HAP-1 (cell line): ENCODE results near the gene TXNIP.

Source experiments
- DNase-seq, 2 experiments: peaks; one replicate each; pipeline ENCODE4 v3.0.0-alpha.2; 2016 to 2020; ENCODE audit warnings: low spot score in 2 of 2
- H3K27me3 ChIP-seq: fragments of 250-450 bp; sonication (Bioruptor Pico); 2 replicates; pipeline ENCODE4 v1.5.1; 2020; ENCODE audit warnings: low read depth, mild to moderate bottlenecking, moderate library complexity
- H3K36me3 ChIP-seq: fragments of 250-450 bp; sonication (Bioruptor Pico); replicated peaks from 2 replicates; pipeline ENCODE4 v1.5.1; 2020; ENCODE audit warnings: mild to moderate bottlenecking
- H3K4me1 ChIP-seq: fragments of 250-450 bp; sonication (Bioruptor Pico); 2 replicates; pipeline ENCODE4 v1.5.1; 2020; ENCODE audit warnings: mild to moderate bottlenecking
- H3K4me3 ChIP-seq: fragments of 250-450 bp; sonication (Bioruptor Pico); 2 replicates; pipeline ENCODE4 v1.5.1; 2020; ENCODE audit warnings: mild to moderate bottlenecking, moderate library complexity
- H3K9me3 ChIP-seq: fragments of 250-450 bp; sonication (Bioruptor Pico); 2 replicates; pipeline ENCODE4 v1.5.1; 2020; ENCODE audit warnings: mild to moderate bottlenecking, moderate library complexity
- in situ Hi-C: fragments of 300-500 bp; cut with MboI; formaldehyde crosslinking; loops from 3 replicates; pipeline ENCODE4 v1.14.3; 2020; ENCODE audit warnings: low sequenced_read_pairs, inconsistent platforms, mixed read lengths

Gene TXNIP

GRCh38 chr1:145985129-145985501 lies 11.3 kb downstream of the TXNIP start:
- Histone ChIP-seq H3K9me3 (no peaks in the 10 kb centered on the region), H3K4me1 (peaks cover 2% of the 10 kb centered on the region; the same call in 1 of the 2 replicates), H3K4me3 (no peak overlapping the region), H3K36me3 (no peaks in the 10 kb centered on the region), H3K27me3 (no peaks in the 10 kb centered on the region)
- DNase-seq, result no peak
- in situ Hi-C loops, result no loop called here

GRCh38 chr1:145983960-145984830 lies 12.2 kb downstream of the TXNIP start:
- Histone ChIP-seq H3K27me3 (no peaks in the 10 kb centered on the region), H3K4me1 (peaks cover 9% of the 10 kb centered on the region), H3K4me3 (no peak overlapping the region), H3K36me3 (no peaks in the 10 kb centered on the region), H3K9me3 (no peaks in the 10 kb centered on the region)
- no peak for DNase-seq
- in situ Hi-C loops, result no loop called here

GRCh38 chr1:145983206-145983675 lies 13.1 kb downstream of the TXNIP start:
- no peak for DNase-seq
- Histone ChIP-seq H3K4me3 (no peak overlapping the region), H3K9me3 (no peaks in the 10 kb centered on the region), H3K36me3 (0 out of 2 replicates have a peak, but pooled peaks cover 4% of the 10 kb centered on the region), H3K4me1 (peaks cover 18% of the 10 kb centered on the region), H3K27me3 (no peaks in the 10 kb centered on the region)
- in situ Hi-C loops, result no loop called here

GRCh38 chr1:145982010-145982723 lies 14.2 kb downstream of the TXNIP start:
- Histone ChIP-seq H3K4me3 (no peak overlapping the region), H3K9me3 (no peaks in the 10 kb centered on the region), H3K36me3 (0 out of 2 replicates have a peak, but pooled peaks cover 4% of the 10 kb centered on the region), H3K27me3 (no peaks in the 10 kb centered on the region), H3K4me1 (peaks cover 18% of the 10 kb centered on the region)
- no peak for DNase-seq
- in situ Hi-C loops, result no loop called here

GRCh38 chr1:145980457-145980994 lies 15.9 kb downstream of the TXNIP start:
- Histone ChIP-seq H3K4me3 (no peak overlapping the region), H3K4me1 (peaks cover 18% of the 10 kb centered on the region), H3K9me3 (no peaks in the 10 kb centered on the region), H3K27me3 (no peaks in the 10 kb centered on the region), H3K36me3 (0 out of 2 replicates have a peak, but pooled peaks cover 4% of the 10 kb centered on the region)
- in situ Hi-C loops, result no loop called here
- no peak for DNase-seq

- H3K4me3 ChIP-seq, result no peak overlapping the region
- in situ Hi-C loops, result loop anchor here (5.0 kb wide), 1 partner anchor 32 kb away; no protein-coding TSS in a partner anchor
- DNase-seq, result no peak
- no peaks in the 10 kb centered on the region for H3K9me3 ChIP-seq
- H3K4me1 ChIP-seq, result peaks cover 18% of the 10 kb centered on the region
- no peaks in the 10 kb centered on the region for H3K27me3 ChIP-seq
- 0 out of 2 replicates have a peak, but pooled peaks cover 4% of the 10 kb centered on the region for H3K36me3 ChIP-seq
These were observed 16.5 kb downstream of the TXNIP start for GRCh38 chr1:145979746-145980456.

- in situ Hi-C loops, result loop anchor here (5.0 kb wide), 1 partner anchor 33 kb away; no protein-coding TSS in a partner anchor
- no peaks in the 10 kb centered on the region for H3K9me3 ChIP-seq
- H3K4me3 ChIP-seq, result no peak overlapping the region
These were observed 17.3 kb downstream of the TXNIP start for GRCh38 chr1:145978854-145979745.

GRCh38 chr1:145978471-145978853 lies 17.9 kb downstream of the TXNIP start:
- Histone ChIP-seq H3K4me3 (no peak overlapping the region), H3K27me3 (no peaks in the 10 kb centered on the region), H3K9me3 (no peaks in the 10 kb centered on the region), H3K4me1 (peaks cover 18% of the 10 kb centered on the region), H3K36me3 (0 out of 2 replicates have a peak, but pooled peaks cover 4% of the 10 kb centered on the region)
- in situ Hi-C loops, result loop anchor here (5.0 kb wide), 1 partner anchor 34 kb away; no protein-coding TSS in a partner anchor
- no peak for DNase-seq

More at GRCh38 chr1:145978854-145979745, 17.3 kb downstream of the TXNIP start:
- peak; percentile 89 to 90 for DNase-seq
- 0 out of 2 replicates have a peak, but pooled peaks cover 4% of the 10 kb centered on the region for H3K36me3 ChIP-seq
- no peaks in the 10 kb centered on the region for H3K27me3 ChIP-seq
- peaks cover 18% of the 10 kb centered on the region for H3K4me1 ChIP-seq

- Histone ChIP-seq H3K36me3 (0 out of 2 replicates have a peak, but pooled peaks cover 4% of the 10 kb centered on the region), H3K4me3 (no peak overlapping the region), H3K27me3 (no peaks in the 10 kb centered on the region), H3K4me1 (peaks cover 18% of the 10 kb centered on the region), H3K9me3 (no peaks in the 10 kb centered on the region)
- DNase-seq, result peak; percentile 77 to 78
- in situ Hi-C loops, result loop anchor here (5.0 kb wide), 1 partner anchor 35 kb away; no protein-coding TSS in a partner anchor
These were observed 18.6 kb downstream of the TXNIP start for GRCh38 chr1:145977486-145978470.

- in situ Hi-C loops, result loop anchor here (5.0 kb wide), 1 partner anchor 35 kb away; no protein-coding TSS in a partner anchor
These were observed 19.4 kb downstream of the TXNIP start for GRCh38 chr1:145977016-145977415.

GRCh38 chr1:145975216-145975615 lies 21.2 kb downstream of the TXNIP start:
- peaks cover 17% of the 10 kb centered on the region for H3K4me1 ChIP-seq
- DNase-seq, result no peak
- H3K9me3 ChIP-seq, result no peaks in the 10 kb centered on the region
- no peak overlapping the region for H3K4me3 ChIP-seq
- in situ Hi-C loops, result loop anchor here (5.0 kb wide), 1 partner anchor 37 kb away; no protein-coding TSS in a partner anchor
- H3K27me3 ChIP-seq, result no peaks in the 10 kb centered on the region
- 0 out of 2 replicates have a peak, but pooled peaks cover 4% of the 10 kb centered on the region for H3K36me3 ChIP-seq

More at GRCh38 chr1:145977016-145977415, 19.4 kb downstream of the TXNIP start:
- Histone ChIP-seq H3K4me1 (peaks cover 18% of the 10 kb centered on the region), H3K9me3 (no peaks in the 10 kb centered on the region), H3K4me3 (no peak overlapping the region), H3K27me3 (no peaks in the 10 kb centered on the region), H3K36me3 (0 out of 2 replicates have a peak, but pooled peaks cover 4% of the 10 kb centered on the region)
- no peak for DNase-seq
